Measurements from ENCODE around the gene NUP37. TPM values are rescaled to one million over a fixed set of nuclear protein-coding genes. Genes with fewer than 3 reads are reported as not detected.
"Not testable (repeated sequence)": the region's sequence is repeated elsewhere in the genome, so short reads cannot be mapped to it uniquely, and the experiment has no call there.

Gene NUP37
- total RNA-seq, 2 donors from 2014 or later, result 59.4 to 74.7 TPM

- Mint-ChIP-seq H3K9me3 (no peaks in the 10 kb centered on the region), H3K4me3 (no peak overlapping the region), H3K27ac (no peak overlapping the region), H3K4me1 (no peaks in the 10 kb centered on the region), H3K36me3 (ENCODE audit: low read depth) (peaks cover 6% of the 10 kb centered on the region), H3K27me3 (ENCODE audit: insufficient read depth) (no peaks in the 10 kb centered on the region)
- H3K27me3 ChIP-seq (ENCODE audit: control insufficient read depth, insufficient read depth, low read length, poor library complexity, severe bottlenecking), result no peaks in the 10 kb centered on the region
- 100% methylated on average over 1 of the region's 1 CpG; no CpG with 5 or more reads in 1 of the 2 experiments for WGBS, 2 experiments (ENCODE audit: insufficient coverage in 1 of 2, insufficient read length in 1 of 2)
- no peaks in the 10 kb centered on the region for H3K9me3 ChIP-seq (ENCODE audit: control insufficient read depth, low read length)
- H3K9ac ChIP-seq (ENCODE audit: extremely low read depth, low read length, poor library complexity, severe bottlenecking), result no peak overlapping the region
- no peak overlapping the region for H3K27ac ChIP-seq (ENCODE audit: low read depth, low read length)
- no peak for DNase-seq
- TF ChIP-seq, protein P1, sequence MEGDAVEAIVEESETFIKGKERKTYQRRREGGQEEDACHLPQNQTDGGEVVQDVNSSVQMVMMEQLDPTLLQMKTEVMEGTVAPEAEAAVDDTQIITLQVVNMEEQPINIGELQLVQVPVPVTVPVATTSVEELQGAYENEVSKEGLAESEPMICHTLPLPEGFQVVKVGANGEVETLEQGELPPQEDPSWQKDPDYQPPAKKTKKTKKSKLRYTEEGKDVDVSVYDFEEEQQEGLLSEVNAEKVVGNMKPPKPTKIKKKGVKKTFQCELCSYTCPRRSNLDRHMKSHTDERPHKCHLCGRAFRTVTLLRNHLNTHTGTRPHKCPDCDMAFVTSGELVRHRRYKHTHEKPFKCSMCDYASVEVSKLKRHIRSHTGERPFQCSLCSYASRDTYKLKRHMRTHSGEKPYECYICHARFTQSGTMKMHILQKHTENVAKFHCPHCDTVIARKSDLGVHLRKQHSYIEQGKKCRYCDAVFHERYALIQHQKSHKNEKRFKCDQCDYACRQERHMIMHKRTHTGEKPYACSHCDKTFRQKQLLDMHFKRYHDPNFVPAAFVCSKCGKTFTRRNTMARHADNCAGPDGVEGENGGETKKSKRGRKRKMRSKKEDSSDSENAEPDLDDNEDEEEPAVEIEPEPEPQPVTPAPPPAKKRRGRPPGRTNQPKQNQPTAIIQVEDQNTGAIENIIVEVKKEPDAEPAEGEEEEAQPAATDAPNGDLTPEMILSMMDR (conservative IDR thresholded peaks at IDR 0.05), result no peak
- no peaks in the 10 kb centered on the region for H3K36me3 ChIP-seq (ENCODE audit: control insufficient read depth, insufficient read depth, low read length)
- no peaks in the 10 kb centered on the region for H3K4me1 ChIP-seq (ENCODE audit: control insufficient read depth, insufficient read depth, low read length)
- no peak overlapping the region for H3K4me3 ChIP-seq (ENCODE audit: low read length)
Observed at GRCh38 chr12:102163383-102163782, 43.5 kb upstream of the NUP37 start.

DNA sequence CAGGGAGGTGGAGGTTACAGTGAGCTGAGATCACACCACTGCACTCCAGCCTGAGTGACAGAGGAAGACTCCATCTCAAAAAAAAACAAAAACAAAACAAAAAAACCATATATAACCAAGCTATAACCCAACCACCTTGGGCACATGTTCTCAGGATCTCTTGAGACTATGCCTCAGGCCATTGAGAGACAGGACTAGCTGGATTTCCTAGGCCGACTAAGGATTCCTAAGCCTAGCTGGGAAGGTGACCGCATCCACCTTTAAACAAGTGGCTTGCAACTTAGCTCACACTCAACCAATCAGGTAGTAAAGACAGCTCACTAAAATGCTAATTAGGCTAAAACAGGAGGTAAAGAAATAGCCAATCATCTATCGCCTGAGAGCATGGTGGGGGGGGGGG lies 35.3 kb upstream of the NUP37 start:
- not testable (repeated sequence) for H3K27ac ChIP-seq (ENCODE audit: low read depth, low read length); H3K27ac Mint-ChIP-seq; H3K9ac ChIP-seq (ENCODE audit: extremely low read depth, low read length, poor library complexity, severe bottlenecking); H3K27me3 Mint-ChIP-seq (ENCODE audit: insufficient read depth); DNase-seq; H3K4me1 Mint-ChIP-seq; H3K4me3 Mint-ChIP-seq; H3K27me3 ChIP-seq (ENCODE audit: control insufficient read depth, insufficient read depth, low read length, poor library complexity, severe bottlenecking); H3K4me1 ChIP-seq (ENCODE audit: control insufficient read depth, insufficient read depth, low read length); H3K4me3 ChIP-seq (ENCODE audit: low read length)
- 98 to 100% methylated on average over 1 to 3 of the region's 3 CpGs for WGBS, 2 experiments (ENCODE audit: insufficient coverage in 1 of 2, insufficient read length in 1 of 2)
- Histone ChIP-seq H3K9me3 (ENCODE audit: control insufficient read depth, low read length) (peaks cover 31% of the 10 kb centered on the region), H3K36me3 (ENCODE audit: control insufficient read depth, insufficient read depth, low read length) (peaks cover 48% of the 10 kb centered on the region)
- H3K36me3 Mint-ChIP-seq (ENCODE audit: low read depth), result peaks cover 61% of the 10 kb centered on the region
- peaks cover 36% of the 10 kb centered on the region for H3K9me3 Mint-ChIP-seq

DNA sequence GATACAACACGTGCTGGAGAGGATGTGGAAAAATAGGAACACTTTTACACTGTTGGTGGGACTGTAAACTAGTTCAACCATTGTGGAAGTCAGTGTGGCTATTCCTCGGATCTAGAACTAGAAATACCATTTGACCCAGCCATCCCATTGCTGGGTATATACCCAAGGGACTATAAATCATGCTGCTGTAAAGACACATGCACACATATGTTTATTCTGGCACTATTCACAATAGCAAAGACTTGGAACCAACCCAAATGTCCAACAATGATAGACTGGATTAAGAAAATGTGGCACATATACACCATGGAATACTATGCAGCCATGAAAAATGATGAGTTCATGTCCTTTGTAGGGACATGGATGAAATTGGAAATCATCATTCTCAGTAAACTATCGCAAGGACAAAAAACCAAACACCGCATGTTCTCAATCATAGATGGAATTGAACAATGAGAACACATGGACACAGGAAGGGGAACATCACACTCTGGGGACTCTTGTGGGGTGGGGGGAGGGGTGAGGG lies 27.2 kb upstream of the NUP37 start:
- H3K27me3 ChIP-seq (ENCODE audit: control insufficient read depth, insufficient read depth, low read length, poor library complexity, severe bottlenecking); H3K27ac Mint-ChIP-seq; H3K4me1 ChIP-seq (ENCODE audit: control insufficient read depth, insufficient read depth, low read length); H3K4me1 Mint-ChIP-seq; H3K27ac ChIP-seq (ENCODE audit: low read depth, low read length); H3K9ac ChIP-seq (ENCODE audit: extremely low read depth, low read length, poor library complexity, severe bottlenecking); H3K4me3 ChIP-seq (ENCODE audit: low read length); H3K4me3 Mint-ChIP-seq; H3K27me3 Mint-ChIP-seq (ENCODE audit: insufficient read depth); DNase-seq: not testable (repeated sequence)
- Mint-ChIP-seq H3K9me3 (peaks cover 16% of the 10 kb centered on the region), H3K36me3 (ENCODE audit: low read depth) (peaks cover 54% of the 10 kb centered on the region)
- 89 to 95% methylated on average over 1 to 4 of the region's 4 CpGs for WGBS, 2 experiments (ENCODE audit: insufficient coverage in 1 of 2, insufficient read length in 1 of 2)
- H3K36me3 ChIP-seq (ENCODE audit: control insufficient read depth, insufficient read depth, low read length), result peaks cover 34% of the 10 kb centered on the region
- H3K9me3 ChIP-seq (ENCODE audit: control insufficient read depth, low read length), result peaks cover 13% of the 10 kb centered on the region

DNA sequence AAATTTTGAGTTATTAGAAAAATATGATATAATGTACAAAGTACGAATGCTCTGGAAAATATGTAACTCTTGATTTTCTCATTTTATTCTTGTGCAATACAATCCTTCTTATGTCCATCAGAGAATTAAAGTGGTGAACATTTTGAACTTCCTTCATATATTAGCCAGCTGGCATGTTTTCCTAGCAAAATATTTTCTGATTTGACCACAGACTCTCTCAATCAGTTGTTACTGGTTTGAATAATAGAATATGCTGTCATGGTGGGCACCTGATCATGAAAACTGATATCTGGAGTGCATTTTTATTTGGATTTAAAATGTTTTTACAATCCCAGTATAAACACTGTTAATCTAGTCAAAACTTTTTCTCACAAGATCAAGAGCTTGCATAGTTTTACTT lies 24.3 kb upstream of the NUP37 start:
- Mint-ChIP-seq H3K4me1 (no peaks in the 10 kb centered on the region), H3K4me3 (no peak overlapping the region), H3K27me3 (ENCODE audit: insufficient read depth) (no peaks in the 10 kb centered on the region), H3K9me3 (peaks cover 26% of the 10 kb centered on the region), H3K36me3 (ENCODE audit: low read depth) (peaks cover 65% of the 10 kb centered on the region), H3K27ac (no peak overlapping the region)
- no peaks in the 10 kb centered on the region for H3K27me3 ChIP-seq (ENCODE audit: control insufficient read depth, insufficient read depth, low read length, poor library complexity, severe bottlenecking)
- no peak overlapping the region for H3K4me3 ChIP-seq (ENCODE audit: low read length)
- no CpG with 5 or more reads among the region's 1 CpG for WGBS, 2 experiments (ENCODE audit: insufficient coverage in 1 of 2, insufficient read length in 1 of 2)
- H3K4me1 ChIP-seq (ENCODE audit: control insufficient read depth, insufficient read depth, low read length), result no peaks in the 10 kb centered on the region
- peaks cover 11% of the 10 kb centered on the region for H3K36me3 ChIP-seq (ENCODE audit: control insufficient read depth, insufficient read depth, low read length)
- no peak overlapping the region for H3K27ac ChIP-seq (ENCODE audit: low read depth, low read length)
- TF ChIP-seq, protein P1 (conservative IDR thresholded peaks at IDR 0.05), result no peak
- H3K9ac ChIP-seq (ENCODE audit: extremely low read depth, low read length, poor library complexity, severe bottlenecking), result no peak overlapping the region
- H3K9me3 ChIP-seq (ENCODE audit: control insufficient read depth, low read length), result peaks cover 13% of the 10 kb centered on the region
- DNase-seq, result no peak

GRCh38 chr12:102142866-102143373 lies 23.0 kb upstream of the NUP37 start:
- H3K4me3 Mint-ChIP-seq; H3K9ac ChIP-seq (ENCODE audit: extremely low read depth, low read length, poor library complexity, severe bottlenecking); DNase-seq; H3K27me3 ChIP-seq (ENCODE audit: control insufficient read depth, insufficient read depth, low read length, poor library complexity, severe bottlenecking); H3K27ac Mint-ChIP-seq; H3K4me1 ChIP-seq (ENCODE audit: control insufficient read depth, insufficient read depth, low read length); H3K4me3 ChIP-seq (ENCODE audit: low read length); H3K4me1 Mint-ChIP-seq; H3K27me3 Mint-ChIP-seq (ENCODE audit: insufficient read depth); H3K27ac ChIP-seq (ENCODE audit: low read depth, low read length): not testable (repeated sequence)
- peaks cover 39% of the 10 kb centered on the region for H3K9me3 Mint-ChIP-seq
- H3K9me3 ChIP-seq (ENCODE audit: control insufficient read depth, low read length), result peaks cover 18% of the 10 kb centered on the region
- peaks cover 11% of the 10 kb centered on the region for H3K36me3 ChIP-seq (ENCODE audit: control insufficient read depth, insufficient read depth, low read length)
- H3K36me3 Mint-ChIP-seq (ENCODE audit: low read depth), result peaks cover 75% of the 10 kb centered on the region
- WGBS, 2 experiments (ENCODE audit: insufficient coverage in 1 of 2, insufficient read length in 1 of 2), result 88 to 100% methylated on average over 5 to 11 of the region's 11 CpGs

DNA sequence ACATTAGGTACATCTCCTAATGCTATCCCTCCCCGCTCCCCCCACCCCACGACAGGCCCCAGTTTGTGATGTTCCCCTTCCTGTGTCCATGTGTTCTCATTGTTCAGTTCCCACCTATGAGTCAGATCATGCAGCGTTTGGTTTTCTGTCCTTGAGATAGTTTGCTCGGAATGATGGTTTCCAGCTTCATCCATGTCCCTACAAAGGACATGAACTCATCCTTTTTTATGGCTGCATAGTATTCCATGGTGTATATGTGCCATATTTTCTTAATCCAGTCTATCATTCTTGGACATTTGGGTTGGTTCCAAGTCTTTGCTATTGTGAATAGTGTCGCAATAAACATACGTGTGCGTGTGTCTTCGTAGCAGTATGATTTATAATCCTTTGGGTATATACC lies 17.7 kb upstream of the NUP37 start:
- H3K4me1 ChIP-seq (ENCODE audit: control insufficient read depth, insufficient read depth, low read length); H3K4me3 Mint-ChIP-seq; H3K27me3 Mint-ChIP-seq (ENCODE audit: insufficient read depth); H3K4me1 Mint-ChIP-seq; H3K27me3 ChIP-seq (ENCODE audit: control insufficient read depth, insufficient read depth, low read length, poor library complexity, severe bottlenecking); H3K27ac Mint-ChIP-seq; H3K9ac ChIP-seq (ENCODE audit: extremely low read depth, low read length, poor library complexity, severe bottlenecking); H3K27ac ChIP-seq (ENCODE audit: low read depth, low read length); DNase-seq; H3K4me3 ChIP-seq (ENCODE audit: low read length): not testable (repeated sequence)
- H3K36me3 ChIP-seq (ENCODE audit: control insufficient read depth, insufficient read depth, low read length), result peaks cover 11% of the 10 kb centered on the region
- Mint-ChIP-seq H3K36me3 (ENCODE audit: low read depth) (peaks cover 79% of the 10 kb centered on the region), H3K9me3 (peaks cover 34% of the 10 kb centered on the region)
- H3K9me3 ChIP-seq (ENCODE audit: control insufficient read depth, low read length), result peaks cover 12% of the 10 kb centered on the region
- WGBS, 2 experiments (ENCODE audit: insufficient coverage in 1 of 2, insufficient read length in 1 of 2), result 89 to 100% methylated on average over 1 to 7 of the region's 8 CpGs

All from endodermal cell (in vitro differentiated cells).